ENCODE results near the gene PCDH17.

- TF ChIP-seq, protein P1, sequence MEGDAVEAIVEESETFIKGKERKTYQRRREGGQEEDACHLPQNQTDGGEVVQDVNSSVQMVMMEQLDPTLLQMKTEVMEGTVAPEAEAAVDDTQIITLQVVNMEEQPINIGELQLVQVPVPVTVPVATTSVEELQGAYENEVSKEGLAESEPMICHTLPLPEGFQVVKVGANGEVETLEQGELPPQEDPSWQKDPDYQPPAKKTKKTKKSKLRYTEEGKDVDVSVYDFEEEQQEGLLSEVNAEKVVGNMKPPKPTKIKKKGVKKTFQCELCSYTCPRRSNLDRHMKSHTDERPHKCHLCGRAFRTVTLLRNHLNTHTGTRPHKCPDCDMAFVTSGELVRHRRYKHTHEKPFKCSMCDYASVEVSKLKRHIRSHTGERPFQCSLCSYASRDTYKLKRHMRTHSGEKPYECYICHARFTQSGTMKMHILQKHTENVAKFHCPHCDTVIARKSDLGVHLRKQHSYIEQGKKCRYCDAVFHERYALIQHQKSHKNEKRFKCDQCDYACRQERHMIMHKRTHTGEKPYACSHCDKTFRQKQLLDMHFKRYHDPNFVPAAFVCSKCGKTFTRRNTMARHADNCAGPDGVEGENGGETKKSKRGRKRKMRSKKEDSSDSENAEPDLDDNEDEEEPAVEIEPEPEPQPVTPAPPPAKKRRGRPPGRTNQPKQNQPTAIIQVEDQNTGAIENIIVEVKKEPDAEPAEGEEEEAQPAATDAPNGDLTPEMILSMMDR (IDR thresholded peaks at IDR 0.05; ENCODE audit: low read depth, low read length) = no peak
- TF ChIP-seq EZH2phosphoT487 (IDR thresholded peaks at IDR 0.05; ENCODE audit: low read depth) = no peak
Observed at GRCh38 chr13:57601536-57601935, 30.0 kb upstream of the PCDH17 start.

Data from OCI-LY3 (cell line).